ENCODE data around the gene ZNF181. TPM values are rescaled to one million over a fixed set of nuclear protein-coding genes. Genes with fewer than 3 reads are reported as not detected.
A peak's percentile ranks its signal among the peaks of the same experiment; 100 is the strongest.
"Not testable (repeated sequence)": the region's sequence is repeated elsewhere in the genome, so short reads cannot be mapped to it uniquely, and the experiment has no call there.

ZNF181 gene
- total RNA-seq (ENCODE audit: low replicate concordance) = 6.5 and 8.5 TPM in 2 replicates
- long read RNA-seq, partial matches to known transcripts = 1 of 15 reads
- long read RNA-seq, other reads (novel, unspliced or antisense) = 13 of 15 reads

DNA sequence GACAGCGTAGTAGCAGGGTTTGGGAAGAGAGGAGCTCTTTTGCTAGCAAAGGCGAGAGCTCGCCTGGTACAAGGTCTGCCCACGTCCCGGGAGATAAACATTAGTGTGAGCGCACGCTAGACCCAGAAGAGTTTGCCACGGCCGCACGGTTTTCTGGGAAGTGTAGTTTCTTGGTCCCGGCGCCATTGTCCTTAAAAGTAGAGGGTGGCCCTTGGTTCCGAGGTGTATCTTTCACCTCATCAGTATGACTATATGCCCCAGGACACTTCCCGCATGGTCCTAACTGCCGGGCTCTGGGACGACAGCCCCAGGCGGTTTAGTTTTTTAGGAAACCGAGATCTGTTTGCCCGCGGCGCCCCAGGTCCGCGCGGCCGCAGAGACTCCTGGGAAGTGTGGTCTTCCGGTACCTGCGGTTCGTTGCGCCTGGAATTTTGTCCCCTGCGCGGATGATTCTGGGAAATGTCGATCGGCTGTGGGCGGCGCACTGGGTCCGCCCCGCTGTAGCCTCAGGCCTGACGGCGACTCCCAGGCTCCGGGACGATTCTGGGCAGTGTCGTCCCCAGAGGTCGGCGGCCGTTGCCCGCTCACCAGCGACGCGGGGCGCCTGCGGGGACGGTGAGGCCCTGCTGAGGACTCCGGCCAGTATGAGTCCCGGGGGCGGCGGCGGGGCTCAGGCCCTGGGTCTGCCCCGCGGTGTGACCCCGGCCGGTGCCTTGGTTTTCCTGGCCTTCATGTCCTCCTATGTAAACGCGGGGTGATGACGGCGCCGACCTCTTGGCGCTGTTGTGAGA lies at the start of gene ZNF181:
Gene ZNF181, plus strand, starts transcription at position 498 of the 791 bp plus-strand sequence. CDS start 795 bp downstream, outside the sequence.
- TF ChIP-seq, protein P1, sequence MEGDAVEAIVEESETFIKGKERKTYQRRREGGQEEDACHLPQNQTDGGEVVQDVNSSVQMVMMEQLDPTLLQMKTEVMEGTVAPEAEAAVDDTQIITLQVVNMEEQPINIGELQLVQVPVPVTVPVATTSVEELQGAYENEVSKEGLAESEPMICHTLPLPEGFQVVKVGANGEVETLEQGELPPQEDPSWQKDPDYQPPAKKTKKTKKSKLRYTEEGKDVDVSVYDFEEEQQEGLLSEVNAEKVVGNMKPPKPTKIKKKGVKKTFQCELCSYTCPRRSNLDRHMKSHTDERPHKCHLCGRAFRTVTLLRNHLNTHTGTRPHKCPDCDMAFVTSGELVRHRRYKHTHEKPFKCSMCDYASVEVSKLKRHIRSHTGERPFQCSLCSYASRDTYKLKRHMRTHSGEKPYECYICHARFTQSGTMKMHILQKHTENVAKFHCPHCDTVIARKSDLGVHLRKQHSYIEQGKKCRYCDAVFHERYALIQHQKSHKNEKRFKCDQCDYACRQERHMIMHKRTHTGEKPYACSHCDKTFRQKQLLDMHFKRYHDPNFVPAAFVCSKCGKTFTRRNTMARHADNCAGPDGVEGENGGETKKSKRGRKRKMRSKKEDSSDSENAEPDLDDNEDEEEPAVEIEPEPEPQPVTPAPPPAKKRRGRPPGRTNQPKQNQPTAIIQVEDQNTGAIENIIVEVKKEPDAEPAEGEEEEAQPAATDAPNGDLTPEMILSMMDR (conservative IDR thresholded peaks at IDR 0.05) = no peak
- Mint-ChIP-seq H3K9me3 (no peaks in the 10 kb centered on the region), H3K27me3 (no peaks in the 10 kb centered on the region), H3K4me1 (ENCODE audit: unreplicated experiment) (peaks cover 19% of the 10 kb centered on the region), H3K4me3 (peak within 1 kb of the TSS; percentile 100), H3K36me3 (peaks cover 14% of the 10 kb centered on the region), H3K27ac (peak within 1 kb of the TSS; percentile 96)
- DNase-seq (ENCODE audit: extremely low spot score, unreplicated experiment) = peak; percentile 82

DNA sequence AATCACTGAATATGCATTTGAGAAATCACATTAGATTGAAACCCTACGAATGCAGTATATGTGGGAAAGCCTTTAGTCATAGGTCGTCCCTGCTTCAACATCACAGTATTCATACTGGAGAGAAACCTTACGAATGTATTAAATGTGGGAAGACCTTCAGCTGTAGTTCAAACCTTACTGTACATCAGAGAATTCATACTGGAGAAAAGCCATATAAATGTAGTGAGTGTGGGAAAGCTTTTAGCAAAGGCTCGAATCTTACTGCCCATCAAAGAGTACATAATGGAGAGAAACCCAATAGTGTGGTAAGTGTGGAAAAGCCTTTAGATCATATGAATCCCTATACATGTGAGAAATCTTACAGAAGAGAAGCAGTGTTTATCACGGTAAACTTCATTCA lies 48.8 kb upstream of the ZNF181 start:
- H3K4me1 Mint-ChIP-seq (ENCODE audit: unreplicated experiment); DNase-seq (ENCODE audit: extremely low spot score, unreplicated experiment); H3K27ac Mint-ChIP-seq; H3K27me3 Mint-ChIP-seq; H3K4me3 Mint-ChIP-seq: not testable (repeated sequence)
- peaks cover 11% of the 10 kb centered on the region for H3K9me3 Mint-ChIP-seq
- peaks cover 54% of the 10 kb centered on the region for H3K36me3 Mint-ChIP-seq

DNA sequence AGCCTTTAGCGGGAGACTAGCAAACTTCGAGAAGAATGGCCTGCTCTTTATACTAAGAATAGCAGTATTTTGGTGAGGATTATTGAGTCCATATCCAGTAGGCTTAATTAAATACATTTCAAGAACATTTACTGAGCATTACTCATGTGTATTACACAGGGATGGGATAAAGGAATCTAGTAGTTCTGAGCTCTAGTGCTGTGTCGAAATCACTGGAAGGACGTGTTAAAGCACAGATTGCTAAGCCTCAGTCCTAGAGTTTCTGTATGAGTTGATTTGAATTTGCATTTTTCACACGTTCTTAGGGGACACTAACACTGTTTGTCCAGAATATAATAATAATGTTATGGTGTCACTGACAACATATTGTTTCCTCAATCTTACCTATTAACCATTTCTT lies 47.6 kb upstream of the ZNF181 start:
- Mint-ChIP-seq H3K4me3 (no peak overlapping the region), H3K4me1 (ENCODE audit: unreplicated experiment) (no peaks in the 10 kb centered on the region), H3K27me3 (peaks cover 5% of the 10 kb centered on the region), H3K9me3 (peaks cover 11% of the 10 kb centered on the region), H3K27ac (no peak overlapping the region), H3K36me3 (peaks cover 45% of the 10 kb centered on the region)
- TF ChIP-seq, protein P1 (conservative IDR thresholded peaks at IDR 0.05) = no peak
- no peak for DNase-seq (ENCODE audit: extremely low spot score, unreplicated experiment)

DNA sequence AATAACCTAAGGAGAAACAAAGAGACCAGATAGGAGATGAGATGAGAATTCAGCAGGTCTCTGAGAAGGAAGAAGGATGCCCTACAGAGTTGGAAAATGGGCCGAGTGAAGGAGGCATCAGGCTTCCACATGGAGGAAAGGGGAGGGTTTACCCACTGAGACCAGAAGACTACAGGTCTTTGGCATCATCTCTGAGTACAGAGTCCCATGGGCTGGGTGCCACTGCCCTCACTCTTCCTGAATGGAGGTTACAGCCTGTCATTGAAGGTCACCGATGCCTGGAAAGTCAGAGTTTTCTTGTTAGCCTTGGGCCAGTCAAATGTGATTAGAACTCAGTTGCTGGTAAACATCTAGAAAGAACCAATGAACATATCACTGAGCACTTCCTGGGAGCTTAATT lies 46.7 kb upstream of the ZNF181 start:
- Mint-ChIP-seq H3K36me3 (peaks cover 37% of the 10 kb centered on the region), H3K4me1 (ENCODE audit: unreplicated experiment) (no peaks in the 10 kb centered on the region), H3K27ac (no peak overlapping the region), H3K4me3 (no peak overlapping the region), H3K27me3 (peaks cover 7% of the 10 kb centered on the region), H3K9me3 (peaks cover 11% of the 10 kb centered on the region)
- DNase-seq (ENCODE audit: extremely low spot score, unreplicated experiment) = no peak
- TF ChIP-seq, protein P1 (conservative IDR thresholded peaks at IDR 0.05) = no peak

DNA sequence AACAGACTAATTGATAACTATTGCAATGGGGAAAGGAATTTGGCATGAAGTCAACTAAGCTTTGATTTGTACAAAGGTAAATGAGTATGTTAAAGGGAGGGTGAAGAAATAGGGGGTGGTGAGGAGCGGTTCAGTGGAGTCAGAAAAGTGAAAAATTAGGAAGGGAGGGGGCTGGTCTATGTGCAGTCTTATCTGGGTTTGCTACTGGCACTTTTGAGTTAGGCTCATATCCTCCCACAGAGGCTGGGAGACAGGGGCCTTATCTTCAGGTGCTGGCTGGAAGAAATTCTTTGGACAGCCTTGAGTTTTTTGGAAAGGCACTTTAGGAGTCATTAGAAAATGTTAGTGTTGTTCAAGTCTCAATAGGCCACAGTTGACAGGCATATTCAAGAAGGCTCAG lies 45.5 kb upstream of the ZNF181 start:
- Mint-ChIP-seq H3K27me3 (peaks cover 11% of the 10 kb centered on the region), H3K27ac (no peak overlapping the region), H3K4me3 (no peak overlapping the region), H3K9me3 (peaks cover 11% of the 10 kb centered on the region), H3K4me1 (ENCODE audit: unreplicated experiment) (no peaks in the 10 kb centered on the region), H3K36me3 (peaks cover 27% of the 10 kb centered on the region)
- no peak for DNase-seq (ENCODE audit: extremely low spot score, unreplicated experiment)
- TF ChIP-seq, protein P1 (conservative IDR thresholded peaks at IDR 0.05) = no peak

DNA sequence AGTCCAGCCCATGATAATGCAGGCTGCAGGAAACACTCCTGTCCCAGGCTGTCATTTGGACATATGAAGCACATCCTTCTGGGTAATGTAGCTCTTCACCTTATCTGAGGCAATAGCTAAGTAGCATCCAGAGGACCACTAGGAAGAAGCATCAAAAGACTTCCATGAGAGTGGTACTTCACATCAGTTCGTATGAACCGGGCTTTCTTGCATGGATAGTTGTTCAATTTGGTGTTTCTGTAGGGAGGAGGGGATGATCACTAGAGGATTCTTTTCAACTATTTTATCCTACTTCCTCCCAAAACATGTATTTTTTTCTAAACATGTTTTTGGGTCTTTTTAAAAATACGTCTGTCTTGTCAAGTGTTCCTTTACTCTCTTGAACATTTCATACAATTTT lies 43.7 kb upstream of the ZNF181 start:
- no peak for DNase-seq (ENCODE audit: extremely low spot score, unreplicated experiment)
- H3K4me1 Mint-ChIP-seq (ENCODE audit: unreplicated experiment) = no peaks in the 10 kb centered on the region
- H3K36me3 Mint-ChIP-seq = peaks cover 12% of the 10 kb centered on the region
- H3K4me3 Mint-ChIP-seq = no peak overlapping the region
- H3K27me3 Mint-ChIP-seq = peaks cover 13% of the 10 kb centered on the region
- peaks cover 7% of the 10 kb centered on the region for H3K9me3 Mint-ChIP-seq
- TF ChIP-seq, protein P1 (conservative IDR thresholded peaks at IDR 0.05) = no peak
- no peak overlapping the region for H3K27ac Mint-ChIP-seq
